Nephron progenitor cell (in vitro differentiated cells): ENCODE measurements around the gene HABP2.

ENCODE experiments used
- DNase-seq: peaks from one replicate; pipeline ENCODE4 v3.0.0; 2021
- H3K27ac Mint-ChIP-seq: 2 replicates; pipeline ENCODE4 v1.8.0; 2021; ENCODE audit warnings: mild to moderate bottlenecking, moderate library complexity, mixed read lengths
- H3K27me3 Mint-ChIP-seq: 2 replicates; pipeline ENCODE4 v1.8.0; 2021; ENCODE audit warnings: mild to moderate bottlenecking, low read depth, mixed read lengths; ENCODE audit not compliant: poor library complexity
- H3K36me3 Mint-ChIP-seq: 2 replicates; pipeline ENCODE4 v1.8.0; 2021; ENCODE audit warnings: low read depth, mixed read lengths
- H3K4me1 Mint-ChIP-seq: 2 replicates; pipeline ENCODE4 v1.8.0; 2021; ENCODE audit warnings: mixed read lengths
- H3K4me3 Mint-ChIP-seq: 2 replicates; pipeline ENCODE4 v1.8.0; 2021; ENCODE audit warnings: mild to moderate bottlenecking, moderate library complexity, mixed read lengths
- H3K9me3 Mint-ChIP-seq: 2 replicates; pipeline ENCODE4 v1.8.0; 2021; ENCODE audit warnings: mild to moderate bottlenecking, moderate library complexity, mixed read lengths
- TF ChIP-seq, protein P1 (sequence below): fragments of 200-600 bp; sonication (generic); IDR thresholded peaks from 2 replicates; pipeline ENCODE4 v1.5.0; 2021; ENCODE audit warnings: antibody characterized with exemption

The HABP2 gene

DNA sequence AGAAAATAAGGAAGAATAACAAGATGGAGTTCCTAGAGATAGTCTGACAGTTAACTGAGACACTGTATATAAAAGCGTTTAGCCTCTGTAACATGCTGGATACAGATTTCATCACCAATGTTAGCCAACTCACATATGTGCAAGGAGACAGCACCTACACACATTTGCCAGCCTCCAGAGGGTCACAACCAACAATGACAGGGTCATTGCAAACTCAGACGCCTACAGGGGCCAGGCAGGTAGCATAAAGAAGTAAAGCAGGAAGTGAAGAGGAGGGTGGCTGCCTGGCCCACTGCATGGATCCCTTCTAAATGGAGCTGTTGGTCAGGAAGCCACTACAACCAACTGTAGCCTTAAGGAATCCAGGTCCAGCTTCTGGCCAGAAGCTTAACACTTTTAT lies 60.6 kb downstream of the HABP2 start:
- Mint-ChIP-seq H3K9me3 (no peaks in the 10 kb centered on the region), H3K4me1 (peaks cover 31% of the 10 kb centered on the region), H3K27me3 (peaks cover 14% of the 10 kb centered on the region), H3K36me3 (no peaks in the 10 kb centered on the region), H3K4me3 (no peak overlapping the region), H3K27ac (no peak overlapping the region)
- no peak for DNase-seq
- TF ChIP-seq, protein P1, sequence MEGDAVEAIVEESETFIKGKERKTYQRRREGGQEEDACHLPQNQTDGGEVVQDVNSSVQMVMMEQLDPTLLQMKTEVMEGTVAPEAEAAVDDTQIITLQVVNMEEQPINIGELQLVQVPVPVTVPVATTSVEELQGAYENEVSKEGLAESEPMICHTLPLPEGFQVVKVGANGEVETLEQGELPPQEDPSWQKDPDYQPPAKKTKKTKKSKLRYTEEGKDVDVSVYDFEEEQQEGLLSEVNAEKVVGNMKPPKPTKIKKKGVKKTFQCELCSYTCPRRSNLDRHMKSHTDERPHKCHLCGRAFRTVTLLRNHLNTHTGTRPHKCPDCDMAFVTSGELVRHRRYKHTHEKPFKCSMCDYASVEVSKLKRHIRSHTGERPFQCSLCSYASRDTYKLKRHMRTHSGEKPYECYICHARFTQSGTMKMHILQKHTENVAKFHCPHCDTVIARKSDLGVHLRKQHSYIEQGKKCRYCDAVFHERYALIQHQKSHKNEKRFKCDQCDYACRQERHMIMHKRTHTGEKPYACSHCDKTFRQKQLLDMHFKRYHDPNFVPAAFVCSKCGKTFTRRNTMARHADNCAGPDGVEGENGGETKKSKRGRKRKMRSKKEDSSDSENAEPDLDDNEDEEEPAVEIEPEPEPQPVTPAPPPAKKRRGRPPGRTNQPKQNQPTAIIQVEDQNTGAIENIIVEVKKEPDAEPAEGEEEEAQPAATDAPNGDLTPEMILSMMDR: no peak

DNA sequence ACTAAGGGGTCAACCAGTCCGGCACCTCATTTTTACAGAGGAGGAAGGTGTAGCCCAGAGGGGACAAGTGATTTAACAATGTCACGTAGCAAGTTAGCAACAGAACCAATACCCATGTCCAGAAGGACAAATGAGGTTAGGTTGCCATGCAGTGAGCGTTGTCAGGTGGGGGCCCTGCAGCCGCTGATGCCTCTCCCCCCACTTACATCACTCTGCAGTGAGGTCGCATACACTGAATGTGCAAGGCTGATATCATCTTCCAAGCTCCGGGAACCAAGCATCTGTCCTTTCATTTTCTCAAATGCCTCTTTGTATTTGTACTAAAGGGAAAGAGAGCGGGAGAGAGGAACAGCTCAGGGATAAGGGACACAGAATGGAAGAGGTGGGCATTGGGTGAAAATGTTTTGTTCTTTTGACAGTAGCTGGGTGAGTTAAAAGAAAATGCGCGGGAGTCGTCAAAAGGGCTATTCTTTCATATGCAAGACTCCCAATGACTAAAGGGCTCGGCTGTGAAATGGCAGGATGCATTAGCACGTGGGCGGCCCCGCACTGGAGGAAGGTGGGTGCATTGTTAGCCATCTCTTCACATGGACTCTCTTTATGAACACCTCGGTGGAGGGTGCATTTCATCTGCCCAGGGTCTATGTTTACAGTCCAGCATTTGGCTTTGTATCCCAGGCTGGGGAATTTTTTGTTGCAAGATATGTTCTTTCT lies 61.3 kb downstream of the HABP2 start:
- TF ChIP-seq, protein P1: no peak
- H3K27me3 Mint-ChIP-seq: peaks cover 14% of the 10 kb centered on the region
- DNase-seq: no peak
- no peak overlapping the region for H3K4me3 Mint-ChIP-seq
- no peak overlapping the region for H3K27ac Mint-ChIP-seq
- H3K9me3 Mint-ChIP-seq: no peaks in the 10 kb centered on the region
- peaks cover 31% of the 10 kb centered on the region for H3K4me1 Mint-ChIP-seq
- no peaks in the 10 kb centered on the region for H3K36me3 Mint-ChIP-seq

DNA sequence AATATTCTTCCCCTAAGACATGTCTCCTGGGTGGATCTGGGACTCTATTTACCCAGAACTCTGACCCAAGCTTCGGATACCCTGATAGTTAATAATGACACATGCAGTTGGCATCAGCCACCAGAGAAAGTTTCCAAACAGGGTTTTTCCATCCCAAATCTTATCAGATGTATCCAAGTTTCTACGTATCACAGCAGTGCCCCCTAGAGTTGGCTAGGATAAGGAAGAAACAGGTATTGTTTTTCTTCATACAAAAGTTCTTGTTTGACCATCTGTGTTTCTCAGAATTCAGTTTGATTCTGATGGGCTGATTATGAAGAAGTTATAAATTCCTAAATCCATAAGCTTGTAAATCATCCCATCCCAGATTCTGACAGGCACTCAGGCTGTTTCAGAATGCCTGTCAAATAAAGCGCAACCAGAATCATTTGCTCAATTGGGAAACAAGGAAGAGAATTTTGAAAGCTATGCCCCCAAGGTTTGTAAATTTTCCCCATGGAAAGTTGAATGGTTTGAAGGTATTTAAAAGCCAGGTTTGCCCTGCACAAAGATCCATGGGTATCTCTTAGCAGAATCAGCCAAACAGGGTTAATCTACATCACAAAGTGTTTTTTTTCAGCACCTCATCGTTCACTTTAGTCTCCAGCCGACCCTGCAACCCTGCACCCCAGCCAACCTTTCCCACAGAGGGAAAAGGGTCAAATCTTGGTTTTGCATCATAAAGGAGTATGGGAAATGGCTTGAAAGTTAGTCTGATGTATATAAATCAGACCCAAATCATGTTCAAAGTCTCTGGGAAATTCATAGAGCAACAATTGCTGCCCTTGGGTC lies 63.6 kb downstream of the HABP2 start:
- peaks cover 30% of the 10 kb centered on the region for H3K27me3 Mint-ChIP-seq
- H3K4me3 Mint-ChIP-seq: no peak overlapping the region
- no peaks in the 10 kb centered on the region for H3K36me3 Mint-ChIP-seq
- H3K4me1 Mint-ChIP-seq: peaks cover 31% of the 10 kb centered on the region
- DNase-seq: peak; percentile 23
- H3K9me3 Mint-ChIP-seq: no peaks in the 10 kb centered on the region
- H3K27ac Mint-ChIP-seq: no peak overlapping the region
- TF ChIP-seq, protein P1: peak; percentile 64

DNA sequence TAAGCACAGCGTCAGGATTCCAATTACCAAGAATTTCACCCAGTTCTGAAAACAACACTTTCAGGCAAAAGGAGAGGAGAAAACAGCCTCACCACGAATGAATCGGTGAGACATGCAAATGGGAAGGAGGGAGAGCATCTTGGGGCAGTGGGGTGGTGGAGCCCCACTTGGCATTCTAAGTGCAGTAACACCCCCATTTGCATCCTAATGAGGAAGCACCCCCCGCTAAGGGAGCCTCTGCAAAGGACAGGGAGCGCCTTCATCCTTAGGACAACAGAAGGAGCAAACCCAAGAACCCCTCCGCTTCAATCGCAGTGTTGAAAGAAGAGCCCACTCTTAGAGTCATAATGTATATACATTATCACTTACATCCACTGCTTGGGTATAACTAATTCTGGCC lies 64.2 kb downstream of the HABP2 start:
- Mint-ChIP-seq H3K4me3 (no peak overlapping the region), H3K9me3 (no peaks in the 10 kb centered on the region), H3K36me3 (no peaks in the 10 kb centered on the region), H3K27ac (no peak overlapping the region), H3K4me1 (peaks cover 28% of the 10 kb centered on the region), H3K27me3 (peaks cover 29% of the 10 kb centered on the region)
- DNase-seq: no peak
- TF ChIP-seq, protein P1: no peak

DNA sequence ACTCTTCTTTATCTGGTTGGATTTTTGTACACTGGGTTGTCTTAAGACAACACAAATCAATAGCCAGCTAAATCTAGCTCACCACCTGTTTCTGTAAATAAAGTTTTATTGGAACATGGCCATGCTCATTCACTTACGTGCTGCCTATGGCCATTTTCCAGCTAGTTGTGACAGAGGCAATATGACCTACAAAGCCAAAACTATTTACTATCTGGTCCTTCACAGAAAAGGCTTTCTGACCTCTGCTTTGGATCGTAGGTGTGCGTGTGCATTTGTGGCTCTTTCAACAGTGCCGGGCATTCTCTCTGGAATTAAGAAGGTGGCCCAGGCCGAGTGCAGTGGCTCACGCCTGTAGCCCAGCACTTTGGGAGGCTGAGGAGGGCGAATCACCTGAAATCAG lies 65.5 kb downstream of the HABP2 start:
- Mint-ChIP-seq H3K4me3 (no peak overlapping the region), H3K27me3 (peaks cover 30% of the 10 kb centered on the region), H3K27ac (no peak overlapping the region), H3K4me1 (peaks cover 28% of the 10 kb centered on the region), H3K9me3 (no peaks in the 10 kb centered on the region), H3K36me3 (no peaks in the 10 kb centered on the region)
- TF ChIP-seq, protein P1: no peak
- no peak for DNase-seq
